SU-DHL-6 (cell line): Measurements from ENCODE around the gene RAI2.

Experiments used
- CTCF ChIP-seq: fragments of 200-600 bp; sonication (generic); IDR thresholded peaks from one replicate; pipeline ENCODE4 v1.5.1; 2017; ENCODE audit warnings: antibody characterized with exemption, mild to moderate bottlenecking, low read length, moderate library complexity; ENCODE audit not compliant: insufficient read depth, poor library complexity, severe bottlenecking
- EZH2phosphoT487 ChIP-seq: fragments of 200-600 bp; sonication (generic), shearing (Covaris generic); conservative IDR thresholded peaks from 2 replicates; pipeline ENCODE4 v1.6.1; 2018; ENCODE audit warnings: mild to moderate bottlenecking, antibody characterized with exemption, low read length, moderate library complexity, mixed read lengths

GRCh38 chrX:17805120-17805519 lies 56.0 kb downstream of the RAI2 start:
- TF ChIP-seq CTCF (no peak), EZH2phosphoT487 (no peak)
